CD4-positive, alpha-beta T cell treated with Interleukin-15 for 4 hours (primary cell): ENCODE data around the gene BRAT1.
"Not testable (repeated sequence)": the region's sequence is repeated elsewhere in the genome, so short reads cannot be mapped to it uniquely, and the experiment has no call there.

Experiments
- DNase-seq: peaks from one replicate; pipeline ENCODE4 v3.0.0-alpha.2; 2020; ENCODE audit warnings: low spot score

BRAT1 gene

GRCh38 chr7:2583798-2584580, 28.7 kb upstream of the BRAT1 start:
- no peak for DNase-seq

GRCh38 chr7:2582006-2582735, 26.8 kb upstream of the BRAT1 start:
- no peak for DNase-seq

GRCh38 chr7:2580636-2581035, 25.3 kb upstream of the BRAT1 start:
- no peak for DNase-seq

GRCh38 chr7:2577914-2578680, 22.8 kb upstream of the BRAT1 start:
- DNase-seq: no peak

- DNase-seq: no peak
Observed at GRCh38 chr7:2576742-2577491, 21.6 kb upstream of the BRAT1 start.

- no peak for DNase-seq
Observed at GRCh38 chr7:2575733-2576340, 20.5 kb upstream of the BRAT1 start.

- no peak for DNase-seq
Observed at GRCh38 chr7:2575046-2575732, 19.9 kb upstream of the BRAT1 start.

- DNase-seq: no peak
Observed at GRCh38 chr7:2573761-2574160, 18.4 kb upstream of the BRAT1 start.

- no peak for DNase-seq
Observed at GRCh38 chr7:2572101-2572842, 16.9 kb upstream of the BRAT1 start.

- DNase-seq: no peak
Observed at GRCh38 chr7:2571409-2571808, 16.1 kb upstream of the BRAT1 start.

GRCh38 chr7:2570021-2570420, 14.7 kb upstream of the BRAT1 start:
- no peak for DNase-seq

- no peak for DNase-seq
Observed at GRCh38 chr7:2569421-2569820, 14.1 kb upstream of the BRAT1 start.

GRCh38 chr7:2568521-2569223, 13.3 kb upstream of the BRAT1 start:
- DNase-seq: no peak

- DNase-seq: no peak
Observed at GRCh38 chr7:2567679-2568278, 12.5 kb upstream of the BRAT1 start.

- DNase-seq: peak; percentile 40
Observed at GRCh38 chr7:2566890-2567678, 11.8 kb upstream of the BRAT1 start.

GRCh38 chr7:2566348-2566889, 11.1 kb upstream of the BRAT1 start:
- DNase-seq: no peak

- no peak for DNase-seq
Observed at GRCh38 chr7:2564970-2565540, 9.7 kb upstream of the BRAT1 start.

- DNase-seq: not testable (repeated sequence)
Observed at GRCh38 chr7:2563955-2564354, 8.6 kb upstream of the BRAT1 start.
